Stimulated activated CD8-positive, alpha-beta memory T cell treated with anti-CD3 and anti-CD28 coated beads, Interleukin-12 subunit alpha, Interleukin-12 subunit beta, amount 100 ng/mL, for 4 hours (primary cell): ENCODE results near the gene USP7.
"Not testable (repeated sequence)": the region's sequence is repeated elsewhere in the genome, so short reads cannot be mapped to it uniquely, and the experiment has no call there.

Source experiments
- DNase-seq: peaks from one replicate; pipeline ENCODE4 v3.0.0-alpha.2; 2020; ENCODE audit warnings: low read depth

The USP7 gene

GRCh38 chr16:8925455-8925854 is 38.3 kb downstream of the USP7 start:
- no peak for DNase-seq

- DNase-seq = no peak
These were observed 39.5 kb downstream of the USP7 start for GRCh38 chr16:8924214-8924613.

GRCh38 chr16:8923199-8923598 is 40.5 kb downstream of the USP7 start:
- no peak for DNase-seq

- DNase-seq = no peak
These were observed 42.2 kb downstream of the USP7 start for GRCh38 chr16:8921347-8921984.

- DNase-seq = no peak
These were observed 42.9 kb downstream of the USP7 start for GRCh38 chr16:8920645-8921346.

GRCh38 chr16:8919934-8920462 is 43.7 kb downstream of the USP7 start:
- DNase-seq = no peak

GRCh38 chr16:8919089-8919933 is 44.4 kb downstream of the USP7 start:
- DNase-seq = no peak

- not testable (repeated sequence) for DNase-seq
These were observed 46.4 kb downstream of the USP7 start for GRCh38 chr16:8917336-8917735.

GRCh38 chr16:8916541-8917225 is 47.0 kb downstream of the USP7 start:
- no peak for DNase-seq

GRCh38 chr16:8915722-8916301 is 47.9 kb downstream of the USP7 start:
- no peak for DNase-seq

GRCh38 chr16:8914098-8914497 is 49.6 kb downstream of the USP7 start:
- no peak for DNase-seq

- DNase-seq = no peak
These were observed 50.9 kb downstream of the USP7 start for GRCh38 chr16:8912793-8913192.

GRCh38 chr16:8910811-8911210 is 52.9 kb downstream of the USP7 start:
- DNase-seq = no peak

GRCh38 chr16:8908810-8909468 is 54.8 kb downstream of the USP7 start:
- no peak for DNase-seq

- no peak for DNase-seq
These were observed 56.6 kb downstream of the USP7 start for GRCh38 chr16:8907096-8907495.

GRCh38 chr16:8905795-8906591 is 57.7 kb downstream of the USP7 start:
- no peak for DNase-seq

GRCh38 chr16:8905168-8905762 is 58.4 kb downstream of the USP7 start:
- DNase-seq = no peak

GRCh38 chr16:8904018-8904430 is 59.7 kb downstream of the USP7 start:
- DNase-seq = no peak

GRCh38 chr16:8903004-8903403 is 60.7 kb downstream of the USP7 start:
- no peak for DNase-seq

- no peak for DNase-seq
These were observed 62.3 kb downstream of the USP7 start for GRCh38 chr16:8901320-8901861.
